ENCODE data around the gene ATP1A1.

Gene ATP1A1

GRCh38 chr1:116394270-116394669 is 21.2 kb downstream of the ATP1A1 start:
- DNase-seq (ENCODE audit: insufficient read length, low spot score) (no peak), FAIRE-seq (no peak)
- no peak for TF ChIP-seq CTCF (IDR thresholded peaks at IDR 0.05; ENCODE audit: insufficient read depth, missing control alignments)

GRCh38 chr1:116396769-116397168 is 23.7 kb downstream of the ATP1A1 start:
- no peak for TF ChIP-seq CTCF (IDR thresholded peaks at IDR 0.05; ENCODE audit: insufficient read depth, missing control alignments)
- FAIRE-seq (no peak), DNase-seq (ENCODE audit: insufficient read length, low spot score) (no peak)

- DNase-seq (ENCODE audit: insufficient read length, low spot score) (no peak), FAIRE-seq (no peak)
- TF ChIP-seq CTCF (IDR thresholded peaks at IDR 0.05; ENCODE audit: insufficient read depth, missing control alignments): no peak
Observed at GRCh38 chr1:116397728-116398127, 24.7 kb downstream of the ATP1A1 start.

GRCh38 chr1:116400780-116401179 is 27.7 kb downstream of the ATP1A1 start:
- FAIRE-seq (no peak), DNase-seq (ENCODE audit: insufficient read length, low spot score) (no peak)
- no peak for TF ChIP-seq CTCF (IDR thresholded peaks at IDR 0.05; ENCODE audit: insufficient read depth, missing control alignments)

GRCh38 chr1:116401646-116402176 is 28.7 kb downstream of the ATP1A1 start:
- FAIRE-seq (no peak), DNase-seq (ENCODE audit: insufficient read length, low spot score) (no peak)
- TF ChIP-seq CTCF (IDR thresholded peaks at IDR 0.05; ENCODE audit: insufficient read depth, missing control alignments): no peak

- no peak for TF ChIP-seq CTCF (IDR thresholded peaks at IDR 0.05; ENCODE audit: insufficient read depth, missing control alignments)
- FAIRE-seq: no peak
- DNase-seq (ENCODE audit: insufficient read length, low spot score): no peak
Observed at GRCh38 chr1:116402333-116402732, 29.3 kb downstream of the ATP1A1 start.

GRCh38 chr1:116403496-116404136 is 30.6 kb downstream of the ATP1A1 start:
- FAIRE-seq (no peak), DNase-seq (ENCODE audit: insufficient read length, low spot score) (no peak)
- TF ChIP-seq CTCF (IDR thresholded peaks at IDR 0.05; ENCODE audit: insufficient read depth, missing control alignments): no peak
